ENCODE results near the gene SMAD2.

DNA sequence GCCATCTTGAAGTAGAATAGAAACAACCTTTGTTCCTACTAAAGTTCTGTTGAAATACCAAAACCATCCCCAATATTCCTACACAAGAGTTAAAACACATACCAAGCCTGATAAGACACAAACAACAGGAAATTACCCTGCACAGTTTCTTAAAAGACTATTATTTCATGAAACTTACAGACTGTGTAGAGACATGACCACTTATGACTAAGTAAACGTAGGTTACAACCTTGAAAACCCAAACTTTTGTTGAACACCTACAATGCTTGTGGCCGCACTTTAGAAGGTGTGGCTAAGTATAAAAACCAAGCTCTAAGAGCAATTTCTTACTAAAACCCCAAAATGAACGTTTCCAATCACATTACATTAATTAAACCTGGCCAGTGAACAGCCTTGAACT, 2.0 kb downstream of the SMAD2 start:
- no peak for TF ChIP-seq EZH2 (IDR thresholded peaks at IDR 0.05; ENCODE audit: insufficient read depth, poor library complexity, severe bottlenecking)
- TF ChIP-seq EZH2phosphoT487 (IDR thresholded peaks at IDR 0.05; ENCODE audit: insufficient read depth, low read depth), result no peak

Data from GM23248 (cell line).